ENCODE measurements around the gene NHS. TPM values are rescaled to one million over a fixed set of nuclear protein-coding genes. Genes with fewer than 3 reads are reported as not detected.

Gene NHS
- total and polyA plus RNA-seq, 10 donors = 0.32 to 3.1 (median 2.1) TPM

GRCh38 chrX:17736478-17736855 is 361.5 kb downstream of the NHS start:
- H3K36me3 ChIP-seq = no peaks in the 10 kb centered on the region

GRCh38 chrX:17736856-17737709 is 362.1 kb downstream of the NHS start, which contains the start of gene SCML1:
TSS of gene SCML1 (plus strand) at chrX:17737493. CDS start at chrX:17744187, 6,694 bp downstream.
- intact Hi-C loops (cut with DNase I; ENCODE audit: low total_unique reads) = no loop called here

More at GRCh38 chrX:17736478-17736855, 361.5 kb downstream of the NHS start:
- intact Hi-C loops (cut with DNase I; ENCODE audit: low total_unique reads) = no loop called here
- Histone ChIP-seq H3K9me3 (no peaks in the 10 kb centered on the region), H3K27ac (peak overlapping the region; percentile 35 to 87 (median 72)), H3K4me1 (peaks cover 0 to 21% (median 2%) of the 10 kb centered on the region in 6 donors), H3K27me3 (replicated peaks in 1 of 7) (peaks cover 0 to 18% (median 0%) of the 10 kb centered on the region in 7 donors), H3K4me3 (peak overlapping the region; percentile 2 to 76 (median 50))
- no peak for DNase-seq
- WGBS, 5 donors = 55 to 70% (median 58%) methylated on average over 5 of the region's 5 CpGs
- TF ChIP-seq POLR2A (IDR thresholded peaks at IDR 0.05) (no peak), POLR2AphosphoS5 (IDR thresholded peaks at IDR 0.05) (no peak)
- TF ChIP-seq, protein P1, sequence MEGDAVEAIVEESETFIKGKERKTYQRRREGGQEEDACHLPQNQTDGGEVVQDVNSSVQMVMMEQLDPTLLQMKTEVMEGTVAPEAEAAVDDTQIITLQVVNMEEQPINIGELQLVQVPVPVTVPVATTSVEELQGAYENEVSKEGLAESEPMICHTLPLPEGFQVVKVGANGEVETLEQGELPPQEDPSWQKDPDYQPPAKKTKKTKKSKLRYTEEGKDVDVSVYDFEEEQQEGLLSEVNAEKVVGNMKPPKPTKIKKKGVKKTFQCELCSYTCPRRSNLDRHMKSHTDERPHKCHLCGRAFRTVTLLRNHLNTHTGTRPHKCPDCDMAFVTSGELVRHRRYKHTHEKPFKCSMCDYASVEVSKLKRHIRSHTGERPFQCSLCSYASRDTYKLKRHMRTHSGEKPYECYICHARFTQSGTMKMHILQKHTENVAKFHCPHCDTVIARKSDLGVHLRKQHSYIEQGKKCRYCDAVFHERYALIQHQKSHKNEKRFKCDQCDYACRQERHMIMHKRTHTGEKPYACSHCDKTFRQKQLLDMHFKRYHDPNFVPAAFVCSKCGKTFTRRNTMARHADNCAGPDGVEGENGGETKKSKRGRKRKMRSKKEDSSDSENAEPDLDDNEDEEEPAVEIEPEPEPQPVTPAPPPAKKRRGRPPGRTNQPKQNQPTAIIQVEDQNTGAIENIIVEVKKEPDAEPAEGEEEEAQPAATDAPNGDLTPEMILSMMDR (IDR thresholded peaks at IDR 0.05 in 8 of 11, conservative IDR thresholded peaks at IDR 0.05 in 3 of 11) = no peak

DNA sequence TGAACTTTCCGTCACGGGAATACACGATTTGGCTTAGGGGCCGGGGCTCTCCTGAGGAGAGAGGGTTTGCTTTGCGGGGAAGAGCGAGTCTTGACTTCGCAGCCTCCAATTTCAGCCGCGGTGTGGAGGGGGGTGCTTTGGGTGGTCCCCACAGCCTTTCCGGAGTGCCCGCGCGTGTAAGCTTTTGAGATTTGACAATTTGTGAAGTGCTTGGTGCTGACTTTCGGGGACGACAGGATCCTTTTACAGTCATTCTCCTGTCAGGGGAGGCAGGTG is 362.6 kb downstream of the NHS start:
- H3K4me1 ChIP-seq = peaks cover 0 to 21% (median 2%) of the 10 kb centered on the region in 6 donors
- H3K27me3 ChIP-seq (replicated peaks in 1 of 7) = peaks cover 0 to 18% (median 0%) of the 10 kb centered on the region in 7 donors
- TF ChIP-seq POLR2A (IDR thresholded peaks at IDR 0.05) (no peak), POLR2AphosphoS5 (IDR thresholded peaks at IDR 0.05) (no peak)
- TF ChIP-seq, protein P1 (IDR thresholded peaks at IDR 0.05 in 8 of 11, conservative IDR thresholded peaks at IDR 0.05 in 3 of 11) = no peak
- H3K4me3 ChIP-seq = peak overlapping the region; percentile 37 to 76 (median 52)
- H3K27ac ChIP-seq = peak overlapping the region; percentile 3 to 87 (median 86)
- no peak for DNase-seq
- WGBS, 5 donors = 0 to 53% (median 23%) methylated on average over 12 to 15 of the region's 15 CpGs; no CpG with 5 or more reads in 1 of the 5 donors
- no peaks in the 10 kb centered on the region for H3K9me3 ChIP-seq
- intact Hi-C loops (cut with DNase I; ENCODE audit: low total_unique reads) = no loop called here
- H3K36me3 ChIP-seq = no peaks in the 10 kb centered on the region

More at GRCh38 chrX:17736856-17737709, 362.1 kb downstream of the NHS start, which contains the start of gene SCML1:
- no peaks in the 10 kb centered on the region for H3K36me3 ChIP-seq
- H3K27ac ChIP-seq = peak within 1 kb of the TSS; percentile 35 to 87 (median 86)
- TF ChIP-seq POLR2AphosphoS5 (IDR thresholded peaks at IDR 0.05) (peak; percentile 78 to 86 (median 79)), POLR2A (IDR thresholded peaks at IDR 0.05) (no peak)
- H3K4me3 ChIP-seq = peak within 1 kb of the TSS; percentile 37 to 76 (median 52)
- WGBS, 5 donors = 0 to 53% (median 2%) methylated on average over 30 to 67 of the region's 67 CpGs
- peaks cover 0 to 21% (median 2%) of the 10 kb centered on the region in 6 donors for H3K4me1 ChIP-seq
- H3K27me3 ChIP-seq (replicated peaks in 1 of 7) = peaks cover 0 to 18% (median 0%) of the 10 kb centered on the region in 7 donors
- peak; percentile 95 for DNase-seq
- H3K9me3 ChIP-seq = no peaks in the 10 kb centered on the region

- peak; percentile 80 for DNase-seq
- H3K9me3 ChIP-seq = no peaks in the 10 kb centered on the region
- TF ChIP-seq POLR2AphosphoS5 (IDR thresholded peaks at IDR 0.05) (peak in 2 of 3 donors; percentile 34 to 39), POLR2A (IDR thresholded peaks at IDR 0.05) (no peak)
- H3K4me1 ChIP-seq = peaks cover 0 to 21% (median 2%) of the 10 kb centered on the region in 6 donors
- no peaks in the 10 kb centered on the region for H3K36me3 ChIP-seq
- intact Hi-C loops (cut with DNase I; ENCODE audit: low total_unique reads) = no loop called here
- WGBS, 5 donors = 0 to 36% (median 1%) methylated on average over 28 to 45 of the region's 45 CpGs
- H3K4me3 ChIP-seq = peak overlapping the region; percentile 37 to 76 (median 52)
- peaks cover 0 to 18% (median 0%) of the 10 kb centered on the region in 7 donors for H3K27me3 ChIP-seq (replicated peaks in 1 of 7)
- peak overlapping the region; percentile 3 to 87 (median 86) for H3K27ac ChIP-seq
These were observed 363.1 kb downstream of the NHS start for GRCh38 chrX:17737986-17738713.
